Subcutaneous abdominal adipose tissue (tissue), 5 donors: ENCODE measurements around the gene PDIA3.

Experiments
- H3K27ac ChIP-seq: one replicate; pipeline ENCODE4 v1.7.0; 2013; ENCODE audit warnings: low read depth, mild to moderate bottlenecking, inconsistent platforms, low read length, moderate library complexity
- H3K27me3 ChIP-seq, 5 donors: one replicate each; pipeline ENCODE4 v1.7.0; 2013; ENCODE audit warnings: low read length in 5 of 5, inconsistent platforms in 1 of 5; ENCODE audit not compliant: control insufficient read depth in 5 of 5, insufficient read depth in 4 of 5
- H3K36me3 ChIP-seq, 5 donors: one replicate each; pipeline ENCODE4 v1.7.0; 2013; ENCODE audit warnings: low read length in 5 of 5; ENCODE audit not compliant: control insufficient read depth in 5 of 5, insufficient read depth in 5 of 5
- H3K4me1 ChIP-seq, 5 donors: one replicate each; pipeline ENCODE4 v1.7.0; 2013; ENCODE audit warnings: low read length in 5 of 5, mild to moderate bottlenecking in 3 of 5, moderate library complexity in 1 of 5; ENCODE audit not compliant: control insufficient read depth in 5 of 5, insufficient read depth in 5 of 5
- H3K4me3 ChIP-seq, 5 donors: one replicate each; pipeline ENCODE4 v1.7.0; 2013; ENCODE audit warnings: low read length in 5 of 5, low read depth in 1 of 5
- H3K9ac ChIP-seq, 5 donors: one replicate each; pipeline ENCODE4 v1.7.0; 2013; ENCODE audit warnings: low read length in 5 of 5, mild to moderate bottlenecking in 4 of 5, moderate library complexity in 3 of 5
- H3K9me3 ChIP-seq, 5 donors: one replicate each; pipeline ENCODE4 v1.7.0; 2013; ENCODE audit warnings: low read length in 5 of 5; ENCODE audit not compliant: control insufficient read depth in 5 of 5
- donor health status: healthy.
- donor health status: healthy.
- donor health status: healthy.
- donor health status: healthy.
- donor health status: healthy.

Gene PDIA3

GRCh38 chr15:43776101-43776717 is 30.0 kb downstream of the PDIA3 start:
- Histone ChIP-seq H3K36me3 (peaks cover 16 to 27% (median 23%) of the 10 kb centered on the region in 5 donors), H3K9me3 (no peaks in the 10 kb centered on the region), H3K4me1 (peaks cover 2 to 22% (median 13%) of the 10 kb centered on the region in 5 donors), H3K27me3 (no peaks in the 10 kb centered on the region), H3K4me3 (peak overlapping the region; percentile 40 to 90 (median 82)), H3K9ac (peak overlapping the region in 4 of 5 donors; percentile 45 to 86 (median 58)), H3K27ac (peak overlapping the region; percentile 91)

DNA sequence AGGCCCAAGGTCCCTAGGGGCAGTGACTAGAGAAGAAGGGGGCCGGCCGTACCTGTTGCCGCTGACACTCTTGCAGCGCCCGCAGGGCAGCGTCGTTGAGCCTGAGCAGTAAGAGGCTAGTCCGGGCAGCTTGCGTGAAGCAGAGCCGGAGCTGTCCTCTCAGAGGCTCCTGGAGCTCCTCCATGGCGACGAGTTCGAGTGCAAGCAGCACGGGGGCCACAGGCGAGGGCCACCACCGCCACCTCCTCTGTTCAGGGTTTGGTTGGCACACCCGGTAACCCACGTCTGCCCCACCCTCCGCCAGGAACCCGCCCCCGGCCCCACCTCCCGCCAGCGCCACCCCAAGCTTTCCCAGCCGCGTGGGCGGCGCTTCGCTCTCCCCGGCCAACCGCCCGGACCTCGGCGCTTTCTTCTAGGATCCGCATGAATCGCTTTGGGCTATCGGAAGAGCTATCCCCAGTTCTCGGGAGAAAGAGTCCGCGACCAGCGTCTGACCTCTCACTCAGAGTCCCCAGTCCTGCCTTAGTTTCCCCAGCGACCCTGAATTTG is 30.6 kb downstream of the PDIA3 start, which contains the start of gene ELL3:
Gene ELL3 (minus strand): TSS at position 249 of the 549 bp plus-strand sequence. CDS start 65 bp downstream, at position 184.
- H3K4me1 ChIP-seq: peaks cover 2 to 22% (median 13%) of the 10 kb centered on the region in 5 donors
- H3K36me3 ChIP-seq: peaks cover 10 to 21% (median 17%) of the 10 kb centered on the region in 5 donors
- peak within 1 kb of the TSS; percentile 91 for H3K27ac ChIP-seq
- H3K4me3 ChIP-seq: peak within 1 kb of the TSS; percentile 72 to 90 (median 82)
- H3K9ac ChIP-seq: peak within 1 kb of the TSS; percentile 63 to 86 (median 83)
- no peaks in the 10 kb centered on the region for H3K27me3 ChIP-seq
- no peaks in the 10 kb centered on the region for H3K9me3 ChIP-seq

DNA sequence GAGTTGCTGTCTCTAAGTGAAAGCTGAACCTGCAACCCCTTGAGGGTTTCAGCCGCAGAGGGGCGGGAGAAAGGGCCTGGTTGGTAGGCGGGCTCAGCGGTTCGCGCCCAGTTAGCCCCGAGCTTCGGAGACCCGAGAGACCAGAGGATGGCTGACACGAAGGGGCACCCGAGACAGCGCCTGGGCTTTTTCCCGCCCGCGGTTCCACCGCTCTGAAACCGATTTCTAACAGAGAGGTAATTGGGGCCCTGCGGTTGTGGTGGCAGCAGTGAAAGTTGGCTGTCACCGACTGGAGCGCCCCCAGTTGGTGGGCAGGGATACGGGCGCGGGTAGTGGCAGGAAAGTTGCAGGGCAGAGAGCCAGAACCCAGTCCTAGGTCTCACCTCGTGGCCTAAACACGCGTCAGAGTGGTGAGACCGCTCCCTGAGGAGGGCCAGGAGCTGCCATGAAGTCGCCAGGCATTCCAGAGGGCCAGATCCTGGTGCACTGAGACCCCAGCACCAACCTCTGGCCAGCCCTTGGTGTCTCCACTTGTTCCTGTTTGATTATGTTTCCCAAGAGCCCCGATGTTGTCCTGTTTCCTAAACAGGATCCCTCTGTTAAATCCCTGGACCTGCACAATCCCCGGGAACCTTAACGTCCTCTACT is 31.2 kb downstream of the PDIA3 start:
- Histone ChIP-seq H3K4me3 (peak overlapping the region; percentile 72 to 90 (median 82)), H3K27me3 (no peaks in the 10 kb centered on the region), H3K4me1 (peaks cover 2 to 22% (median 13%) of the 10 kb centered on the region in 5 donors), H3K36me3 (peaks cover 7 to 15% (median 13%) of the 10 kb centered on the region in 5 donors), H3K27ac (peak overlapping the region; percentile 91), H3K9ac (peak overlapping the region; percentile 63 to 86 (median 83)), H3K9me3 (no peaks in the 10 kb centered on the region)

DNA sequence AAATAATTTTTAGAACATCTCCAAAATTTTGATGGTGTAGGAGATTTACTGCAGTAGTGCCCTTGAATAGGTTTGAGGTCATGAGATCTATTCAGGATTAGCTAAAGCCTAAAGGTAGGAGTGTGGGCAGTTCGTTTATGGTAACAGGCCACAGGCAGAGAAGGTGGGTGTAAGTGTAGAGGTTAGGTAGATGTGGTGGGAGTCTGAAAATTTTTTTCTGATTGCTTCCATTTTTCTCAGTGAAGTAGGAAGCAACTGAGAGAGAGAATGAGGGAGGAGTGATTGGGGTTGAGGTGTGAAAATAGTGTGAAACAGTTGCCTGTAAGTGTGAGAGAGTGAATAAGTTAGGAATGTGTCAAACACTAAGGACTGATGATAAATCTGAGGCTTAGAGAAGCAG is 32.8 kb downstream of the PDIA3 start:
- no peaks in the 10 kb centered on the region for H3K9me3 ChIP-seq
- H3K9ac ChIP-seq: no peak overlapping the region
- H3K36me3 ChIP-seq: peaks cover 0 to 2% (median 0%) of the 10 kb centered on the region in 5 donors
- peaks cover 2 to 22% (median 11%) of the 10 kb centered on the region in 5 donors for H3K4me1 ChIP-seq
- no peak overlapping the region for H3K27ac ChIP-seq
- H3K4me3 ChIP-seq: no peak overlapping the region
- no peaks in the 10 kb centered on the region for H3K27me3 ChIP-seq

GRCh38 chr15:43789409-43789808 is 43.2 kb downstream of the PDIA3 start:
- H3K27ac ChIP-seq: no peak overlapping the region

DNA sequence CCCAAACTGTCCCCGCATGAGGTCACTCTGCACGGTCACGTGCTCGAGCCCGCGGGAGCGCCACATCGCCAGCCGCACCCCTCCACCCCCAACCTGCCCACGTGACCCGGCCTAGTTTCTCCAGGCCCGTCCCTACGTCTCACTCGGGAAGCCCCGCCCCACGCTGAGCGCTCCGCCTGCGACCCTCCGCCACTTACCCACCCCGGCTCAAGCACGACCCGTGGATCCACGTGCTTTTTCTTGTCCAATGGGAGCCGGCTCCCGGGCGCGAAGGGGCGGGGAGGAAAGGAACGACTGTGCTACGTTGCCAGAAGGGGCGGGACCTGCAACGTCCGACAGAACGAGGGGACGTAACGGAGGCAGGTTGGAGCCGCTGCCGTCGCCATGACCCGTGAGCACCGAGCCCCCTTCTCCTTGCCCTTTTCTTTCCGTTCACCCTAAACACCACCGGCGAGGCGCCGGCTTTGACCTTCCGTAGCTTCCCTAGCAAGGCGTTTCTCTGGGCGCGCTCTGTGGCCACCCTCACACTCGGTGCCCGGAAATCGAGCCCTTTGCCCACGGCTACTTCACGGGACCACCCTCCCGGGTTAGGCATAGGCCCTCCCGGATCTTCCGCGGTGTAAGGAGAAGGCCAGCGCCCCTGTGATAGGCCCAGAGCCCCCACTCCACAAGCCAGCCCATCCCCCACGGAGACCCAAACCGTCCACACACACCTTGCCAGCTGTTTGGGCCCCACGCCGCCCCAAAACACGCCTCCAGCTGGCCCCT is 45.9 kb downstream of the PDIA3 start, which contains the start of gene SERF2:
Gene SERF2 (plus strand): TSS at position 328 of the 768 bp plus-strand sequence. CDS start 57 bp downstream, at position 385.
- no peaks in the 10 kb centered on the region for H3K9me3 ChIP-seq
- H3K4me3 ChIP-seq: peak within 1 kb of the TSS; percentile 84 to 99 (median 96)
- H3K36me3 ChIP-seq: peaks cover 9 to 40% (median 34%) of the 10 kb centered on the region in 5 donors
- H3K4me1 ChIP-seq: peaks cover 8 to 50% (median 38%) of the 10 kb centered on the region in 5 donors
- H3K9ac ChIP-seq: peak within 1 kb of the TSS; percentile 98 to 100 (median 100)
- H3K27ac ChIP-seq: peak within 1 kb of the TSS; percentile 100
- no peaks in the 10 kb centered on the region for H3K27me3 ChIP-seq

More at GRCh38 chr15:43789409-43789808, 43.2 kb downstream of the PDIA3 start:
- H3K9me3 ChIP-seq: no peaks in the 10 kb centered on the region
- no peak overlapping the region for H3K4me3 ChIP-seq
- H3K36me3 ChIP-seq: peaks cover 0 to 12% (median 8%) of the 10 kb centered on the region in 5 donors
- H3K27me3 ChIP-seq: no peaks in the 10 kb centered on the region
- no peak overlapping the region for H3K9ac ChIP-seq
- peaks cover 5 to 25% (median 21%) of the 10 kb centered on the region in 5 donors for H3K4me1 ChIP-seq

GRCh38 chr15:43792761-43793476 is 46.7 kb downstream of the PDIA3 start:
- H3K4me1 ChIP-seq: peaks cover 8 to 57% (median 39%) of the 10 kb centered on the region in 5 donors
- no peaks in the 10 kb centered on the region for H3K9me3 ChIP-seq
- peaks cover 9 to 44% (median 36%) of the 10 kb centered on the region in 5 donors for H3K36me3 ChIP-seq
- H3K27me3 ChIP-seq: no peaks in the 10 kb centered on the region
- H3K9ac ChIP-seq: peak overlapping the region; percentile 98 to 100 (median 100)
- peak overlapping the region; percentile 100 for H3K27ac ChIP-seq
- H3K4me3 ChIP-seq: peak overlapping the region; percentile 84 to 99 (median 96)

DNA sequence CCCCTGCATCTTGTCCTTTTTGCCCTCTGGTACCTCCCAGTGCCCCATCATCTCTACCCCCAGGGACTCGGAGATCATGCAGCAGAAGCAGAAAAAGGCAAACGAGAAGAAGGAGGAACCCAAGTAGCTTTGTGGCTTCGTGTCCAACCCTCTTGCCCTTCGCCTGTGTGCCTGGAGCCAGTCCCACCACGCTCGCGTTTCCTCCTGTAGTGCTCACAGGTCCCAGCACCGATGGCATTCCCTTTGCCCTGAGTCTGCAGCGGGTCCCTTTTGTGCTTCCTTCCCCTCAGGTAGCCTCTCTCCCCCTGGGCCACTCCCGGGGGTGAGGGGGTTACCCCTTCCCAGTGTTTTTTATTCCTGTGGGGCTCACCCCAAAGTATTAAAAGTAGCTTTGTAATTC is 47.4 kb downstream of the PDIA3 start:
- Histone ChIP-seq H3K4me3 (peak overlapping the region; percentile 84 to 99 (median 96)), H3K9ac (peak overlapping the region; percentile 98 to 100 (median 100)), H3K4me1 (peaks cover 8 to 63% (median 44%) of the 10 kb centered on the region in 5 donors), H3K27ac (peak overlapping the region; percentile 100), H3K9me3 (no peaks in the 10 kb centered on the region), H3K36me3 (peaks cover 9 to 50% (median 41%) of the 10 kb centered on the region in 5 donors), H3K27me3 (no peaks in the 10 kb centered on the region)
